Stimulated activated CD8-positive, alpha-beta memory T cell treated with anti-CD3 and anti-CD28 coated beads, Interleukin-12 subunit alpha, Interleukin-12 subunit beta, amount 100 ng/mL, for 24 hours (primary cell): ENCODE results near the gene LPAR6.

Source experiments
- DNase-seq: peaks from one replicate; pipeline ENCODE4 v3.0.0-alpha.2; 2020; ENCODE audit errors: extremely low read depth

LPAR6 gene

GRCh38 chr13:48415516-48415915, 2.6 kb upstream of the LPAR6 start:
- DNase-seq: no peak

- DNase-seq: no peak
Measured at GRCh38 chr13:48414501-48414900, 1.6 kb upstream of the LPAR6 start.

- no peak for DNase-seq
Measured at GRCh38 chr13:48411841-48412531, 927 bp downstream of the LPAR6 start.

DNA sequence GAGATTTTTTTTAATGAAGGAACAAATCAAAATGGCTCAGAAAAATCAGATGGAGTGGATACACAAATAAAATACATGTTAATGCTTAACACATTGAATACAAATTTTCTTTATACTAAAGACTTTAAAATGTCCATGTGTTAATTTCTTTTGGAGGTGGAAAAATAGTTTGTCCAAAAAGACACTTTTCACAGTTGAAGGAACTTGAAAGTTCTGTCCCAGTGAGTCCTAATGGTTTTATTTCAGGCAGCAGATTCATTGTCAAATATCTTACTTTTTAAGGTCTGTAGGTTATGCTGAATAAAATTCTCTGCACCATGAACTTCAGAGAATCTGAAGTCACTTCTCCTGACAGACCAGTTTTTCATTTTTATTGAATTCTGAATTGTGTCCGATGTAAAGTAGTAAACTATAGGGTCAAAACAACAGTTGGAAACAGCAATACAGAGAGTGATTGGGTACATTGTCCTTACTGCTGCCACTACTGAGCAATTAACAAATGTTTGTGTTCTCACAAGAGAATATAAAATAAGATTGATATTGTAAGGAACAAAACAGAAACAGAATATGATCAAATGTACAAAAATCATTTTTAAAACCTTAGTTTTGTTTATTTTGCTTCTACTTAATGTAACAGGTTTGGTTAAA, 1.6 kb downstream of the LPAR6 start:
- DNase-seq: no peak

GRCh38 chr13:48410199-48410598, 2.7 kb downstream of the LPAR6 start:
- no peak for DNase-seq

DNA sequence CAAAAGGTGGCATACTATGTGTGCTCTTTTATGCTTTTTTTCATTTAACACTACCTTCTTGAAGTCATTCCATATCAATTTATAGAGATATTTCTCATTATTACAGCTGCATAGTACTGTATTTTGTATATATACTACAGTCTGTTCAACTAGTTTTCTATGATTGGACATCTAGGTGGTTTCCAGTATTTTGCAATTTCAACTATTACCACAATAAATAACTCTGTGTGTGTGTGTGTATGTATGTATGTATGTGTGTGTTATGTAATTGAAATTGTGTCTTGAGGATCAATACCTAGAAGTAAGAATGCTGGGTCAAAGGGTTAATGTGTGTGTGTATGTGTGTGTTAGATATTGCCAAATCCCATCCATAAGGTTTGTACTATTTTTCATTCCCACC, 7.0 kb downstream of the LPAR6 start:
- DNase-seq: no peak

DNA sequence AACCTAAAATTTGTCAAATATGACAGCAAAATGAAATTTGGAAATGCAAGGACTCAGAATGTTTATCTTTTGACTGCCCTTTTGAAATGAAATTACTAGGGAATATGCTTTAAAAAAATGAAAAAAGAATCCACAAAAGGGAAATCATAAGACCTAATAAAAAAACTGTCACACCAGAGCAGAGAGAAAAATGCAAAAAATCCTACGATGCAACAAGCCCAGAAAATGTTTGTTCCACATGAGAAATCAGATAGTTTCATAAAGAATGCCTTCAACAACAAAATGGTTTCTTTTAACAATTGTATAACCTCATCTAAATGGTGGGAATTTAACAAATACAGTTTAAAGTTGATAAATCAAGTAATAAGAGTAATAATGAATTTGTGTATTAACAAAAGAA, 8.0 kb downstream of the LPAR6 start:
- no peak for DNase-seq

DNA sequence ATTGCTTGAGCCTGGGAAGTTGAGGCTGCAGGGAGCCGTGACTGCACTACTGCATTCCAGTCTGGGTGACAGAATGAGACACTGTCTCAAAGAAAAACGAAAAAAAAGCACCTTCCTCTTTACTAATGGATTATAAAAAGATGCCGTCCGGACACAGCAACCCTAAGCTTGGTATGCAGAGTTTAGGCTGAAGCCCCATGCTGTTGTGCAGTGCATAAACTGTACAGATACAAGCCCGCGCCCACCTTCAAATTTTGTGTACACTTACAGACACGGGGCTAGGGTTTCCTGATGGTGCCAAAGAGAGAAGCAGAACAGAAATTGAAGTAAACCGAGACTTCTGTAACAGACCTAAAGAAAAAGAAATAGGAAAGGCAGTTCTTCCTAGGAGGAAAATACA, 9.0 kb downstream of the LPAR6 start:
- no peak for DNase-seq

GRCh38 chr13:48403151-48403631, 9.7 kb downstream of the LPAR6 start:
- DNase-seq: no peak

DNA sequence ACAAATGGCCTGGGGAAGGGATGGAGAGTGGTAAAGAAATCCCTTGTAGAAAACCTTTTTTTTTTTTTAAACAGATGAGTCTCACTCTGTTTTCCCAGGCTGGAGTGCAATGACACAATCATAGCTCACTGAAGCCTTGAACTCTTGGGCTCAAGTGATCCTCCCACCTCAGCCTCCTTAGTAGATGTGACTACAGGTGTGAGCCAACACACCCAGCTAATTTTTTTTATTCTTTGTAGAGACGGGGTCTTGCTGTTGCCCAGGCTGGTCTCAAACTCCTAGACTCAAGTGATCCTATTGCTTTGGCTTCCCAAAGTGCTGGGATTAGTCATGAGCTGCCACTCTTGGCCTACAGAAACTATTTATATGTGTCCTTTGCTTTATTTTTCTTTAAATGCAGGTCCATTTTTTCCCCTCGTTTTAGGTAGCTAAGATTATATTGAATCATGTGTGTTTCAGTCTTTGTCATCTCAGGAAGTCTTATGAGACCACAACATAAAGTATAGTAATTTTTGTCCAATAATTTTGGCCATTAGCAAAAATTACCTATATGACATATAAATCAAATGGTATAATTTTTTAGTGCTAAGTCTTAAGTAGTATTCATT, 10.5 kb downstream of the LPAR6 start:
- DNase-seq: no peak

DNA sequence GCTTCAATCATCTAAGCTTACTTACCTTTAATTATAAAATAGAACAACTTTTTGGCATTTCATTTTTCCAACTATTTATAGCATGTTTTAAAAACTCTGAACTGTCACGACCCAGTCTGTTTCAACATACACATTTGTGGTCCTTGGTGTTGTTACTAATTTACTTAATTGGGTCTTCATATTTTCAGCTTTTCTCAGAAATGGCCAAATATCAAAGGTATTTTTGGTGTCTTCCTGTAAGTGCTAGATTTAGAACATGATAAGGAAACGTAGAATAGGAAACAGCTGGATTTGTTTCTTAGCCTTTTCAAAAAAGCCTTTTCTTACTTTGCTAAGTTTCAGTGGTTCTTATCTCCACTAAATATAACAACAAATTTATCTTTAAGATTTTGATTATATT, 11.4 kb downstream of the LPAR6 start:
- no peak for DNase-seq

DNA sequence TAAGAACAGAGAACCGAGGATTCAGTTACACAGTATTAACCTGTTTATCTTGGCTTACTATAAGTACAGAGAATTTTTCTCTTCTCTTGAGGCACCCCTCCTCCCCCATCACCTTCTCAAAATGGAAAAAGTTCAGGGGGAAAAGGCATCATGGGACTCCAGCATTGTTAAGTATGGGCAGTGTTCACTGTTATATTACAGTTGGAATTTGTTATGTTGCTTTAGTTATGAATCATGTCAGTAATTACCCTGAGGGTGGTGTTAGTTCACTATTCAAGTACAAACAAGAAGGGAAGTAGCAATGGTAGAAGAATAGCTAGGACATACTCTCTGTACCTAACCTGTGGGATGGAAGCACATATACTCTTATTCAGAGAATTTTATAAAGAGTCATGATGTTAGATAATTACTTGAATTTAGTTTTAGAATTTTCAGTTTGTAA, 12.0 kb downstream of the LPAR6 start:
- DNase-seq: no peak

DNA sequence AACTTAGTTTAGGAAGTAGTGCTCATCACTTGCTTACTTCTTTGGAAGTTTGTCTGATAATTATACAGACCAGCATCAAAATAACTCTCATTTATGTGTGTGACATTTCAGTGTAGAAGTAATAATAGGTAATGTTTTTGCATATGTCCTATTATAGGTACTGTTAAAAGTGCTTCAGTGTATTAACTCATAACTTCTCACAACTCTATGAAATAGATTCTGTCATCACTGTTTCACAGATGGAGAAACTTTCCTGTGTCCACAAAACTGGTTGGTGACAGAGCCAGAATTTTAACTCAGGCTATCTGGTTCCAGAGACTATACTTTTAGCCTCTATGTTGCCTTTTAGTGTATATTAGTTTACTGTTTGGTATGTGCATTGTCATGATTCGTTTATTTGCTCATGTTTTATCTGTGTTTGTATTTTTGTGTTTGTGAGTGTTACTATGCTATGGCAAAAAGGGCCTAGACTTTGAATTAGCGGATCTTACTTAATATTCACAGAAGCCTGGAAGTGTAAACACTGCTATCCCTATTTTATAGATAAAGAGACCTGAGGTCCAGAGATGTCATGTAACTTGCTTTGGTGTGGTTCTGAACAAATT, 12.7 kb downstream of the LPAR6 start:
- DNase-seq: no peak

GRCh38 chr13:48398450-48399095, 14.3 kb downstream of the LPAR6 start:
- no peak for DNase-seq

- no peak for DNase-seq
Measured at GRCh38 chr13:48397744-48398143, 15.2 kb downstream of the LPAR6 start.

DNA sequence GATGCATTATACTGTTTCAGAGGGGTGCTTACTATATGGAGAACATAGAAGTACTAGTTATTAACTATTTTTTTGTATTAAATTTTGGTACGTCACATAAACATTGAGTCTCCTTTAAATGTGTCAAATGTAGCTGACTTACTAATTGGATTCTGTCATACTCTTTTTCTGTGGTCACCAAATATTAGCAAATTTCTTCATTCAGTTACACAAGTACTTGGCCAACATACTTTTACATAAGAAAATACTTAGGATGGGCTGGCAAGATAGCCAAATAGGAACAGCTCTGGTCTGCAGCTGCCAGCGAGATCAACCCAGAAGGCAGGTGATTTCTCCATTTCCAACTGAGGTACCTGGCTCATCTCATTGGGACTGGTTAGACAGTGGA, 19.2 kb downstream of the LPAR6 start:
- no peak for DNase-seq

GRCh38 chr13:48393030-48393697, 19.7 kb downstream of the LPAR6 start:
- no peak for DNase-seq

DNA sequence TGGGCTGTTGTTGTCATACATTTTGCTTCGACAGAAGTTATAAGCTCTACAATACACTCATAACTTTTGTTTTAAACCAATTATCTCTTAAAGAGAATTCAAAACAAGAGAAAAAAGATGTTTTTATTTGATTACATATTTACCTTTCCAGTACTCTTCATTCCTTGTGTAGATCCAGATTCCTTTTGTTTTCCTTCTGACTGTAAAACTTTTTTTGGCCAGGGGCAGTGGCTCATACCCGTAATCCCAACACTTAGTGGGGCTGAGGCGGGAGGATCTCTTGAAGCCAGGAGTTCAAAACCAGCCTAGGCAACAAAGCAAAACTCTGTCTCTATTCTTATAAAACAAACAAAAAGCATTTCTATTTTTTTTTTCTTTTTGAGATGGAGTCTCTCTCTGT, 21.7 kb downstream of the LPAR6 start:
- no peak for DNase-seq

- DNase-seq: no peak
Measured at GRCh38 chr13:48386816-48387215, 26.1 kb downstream of the LPAR6 start.

DNA sequence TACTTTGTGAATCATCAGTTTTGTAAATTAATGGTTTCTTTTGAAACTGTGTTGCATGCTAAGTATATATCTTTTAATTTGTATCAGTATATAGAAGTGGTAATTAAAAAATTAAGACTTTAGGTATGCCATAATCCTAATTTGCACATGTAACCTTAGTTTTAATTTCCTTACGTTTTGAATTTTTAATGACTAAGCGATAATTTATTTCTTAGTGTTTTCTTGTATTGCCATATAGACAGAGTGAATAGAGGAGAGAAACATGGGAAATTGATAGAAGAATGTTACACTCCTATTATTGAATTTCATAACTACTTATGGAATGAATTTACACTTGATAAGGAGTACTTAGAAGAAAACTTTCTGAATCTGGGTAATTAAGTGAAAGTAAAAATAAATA, 29.5 kb downstream of the LPAR6 start:
- no peak for DNase-seq

GRCh38 chr13:48380581-48380980, 32.3 kb downstream of the LPAR6 start:
- no peak for DNase-seq

DNA sequence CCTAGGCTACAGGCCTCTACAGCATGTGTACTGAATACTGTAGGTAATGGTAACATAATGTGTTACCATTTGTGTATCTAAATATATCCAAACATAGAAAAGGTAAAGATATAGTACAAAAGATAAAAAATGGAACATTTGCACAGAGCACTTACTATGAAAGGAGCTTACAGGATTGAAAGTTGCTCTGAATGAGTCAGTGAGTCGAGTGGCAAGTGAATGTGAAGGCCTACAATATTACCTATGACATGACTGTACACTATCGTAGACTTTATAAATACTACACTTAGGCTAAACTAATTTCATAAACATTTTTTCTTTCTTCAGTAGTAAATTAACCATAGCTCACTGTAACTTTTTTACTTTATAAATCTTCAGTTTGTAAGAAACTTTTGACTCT, 35.1 kb downstream of the LPAR6 start:
- no peak for DNase-seq
